Measurements from ENCODE around the gene TRPM2.

The TRPM2 gene

GRCh38 chr21:44471341-44471740, 117.9 kb downstream of the TRPM2 start:
- DNase-seq = no peak

DNA sequence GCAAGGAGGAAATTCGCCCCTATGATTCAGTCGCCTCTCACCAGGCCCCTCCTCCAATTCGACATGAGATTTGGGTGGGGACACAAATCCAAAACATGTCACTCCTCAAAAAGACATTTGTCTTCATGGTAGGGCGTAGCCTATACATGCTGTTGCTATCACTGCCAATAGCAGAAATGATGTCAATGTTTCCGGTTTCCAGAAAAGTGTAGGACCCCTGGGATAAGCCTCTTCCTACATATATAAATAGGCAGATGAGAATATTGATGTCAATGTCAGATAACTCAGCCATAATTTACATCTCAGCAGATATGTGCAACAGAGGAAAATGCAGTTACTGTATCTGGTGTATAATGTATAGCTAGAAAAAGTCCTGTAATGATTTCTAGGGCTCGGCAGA, 118.6 kb downstream of the TRPM2 start:
- no peak for DNase-seq

- DNase-seq = no peak
Measured at GRCh38 chr21:44473915-44474555, 120.6 kb downstream of the TRPM2 start.

DNA sequence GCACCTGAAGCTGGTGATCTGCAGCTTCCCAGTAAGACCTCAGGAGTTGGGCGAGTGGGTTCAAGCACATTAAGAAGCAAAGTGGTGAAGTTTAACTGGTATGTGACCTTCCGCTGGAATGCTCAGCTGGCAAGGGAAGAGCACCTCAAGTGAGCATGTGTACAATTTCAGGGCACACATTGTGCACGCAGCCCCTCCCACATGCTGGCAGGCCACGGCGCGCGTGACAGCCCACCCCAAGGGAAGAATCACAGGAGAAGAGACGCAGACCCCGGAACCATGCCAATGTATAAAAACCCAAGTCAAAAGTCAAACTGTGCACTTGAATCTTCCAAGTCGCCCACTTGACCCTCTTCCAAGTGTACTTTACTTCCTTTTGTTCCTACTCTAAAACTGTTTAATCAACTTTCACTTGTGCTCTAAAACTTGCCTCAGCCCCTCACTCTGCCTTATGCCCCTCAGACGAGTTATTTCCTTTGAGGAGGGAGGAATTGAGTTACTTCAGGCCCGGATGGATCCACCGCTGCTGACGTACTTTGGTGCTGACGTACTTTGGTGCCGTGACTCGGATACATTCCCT, 121.9 kb downstream of the TRPM2 start:
- no peak for DNase-seq

DNA sequence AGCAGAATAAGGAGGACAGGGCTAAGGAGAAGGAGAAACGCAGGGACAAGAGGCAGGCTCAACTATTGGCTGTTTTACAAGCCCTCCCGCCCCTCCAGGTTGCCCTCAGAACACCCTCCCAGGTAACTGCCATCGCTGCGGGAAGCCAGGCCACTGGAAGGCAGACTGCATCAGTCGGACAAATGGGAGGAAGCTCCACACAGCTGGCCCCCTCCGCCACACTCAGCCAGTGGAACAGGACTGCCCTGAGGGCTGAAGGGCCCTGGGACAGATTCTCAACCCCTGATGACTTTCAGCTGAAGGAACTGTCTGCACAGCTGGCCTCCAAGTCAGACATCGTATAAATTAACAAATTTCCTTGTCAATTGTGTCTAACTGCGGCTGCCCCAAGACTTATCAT, 123.7 kb downstream of the TRPM2 start:
- no peak for DNase-seq

- DNase-seq = peak; percentile 18
Measured at GRCh38 chr21:44477712-44478111, 124.3 kb downstream of the TRPM2 start.

DNA sequence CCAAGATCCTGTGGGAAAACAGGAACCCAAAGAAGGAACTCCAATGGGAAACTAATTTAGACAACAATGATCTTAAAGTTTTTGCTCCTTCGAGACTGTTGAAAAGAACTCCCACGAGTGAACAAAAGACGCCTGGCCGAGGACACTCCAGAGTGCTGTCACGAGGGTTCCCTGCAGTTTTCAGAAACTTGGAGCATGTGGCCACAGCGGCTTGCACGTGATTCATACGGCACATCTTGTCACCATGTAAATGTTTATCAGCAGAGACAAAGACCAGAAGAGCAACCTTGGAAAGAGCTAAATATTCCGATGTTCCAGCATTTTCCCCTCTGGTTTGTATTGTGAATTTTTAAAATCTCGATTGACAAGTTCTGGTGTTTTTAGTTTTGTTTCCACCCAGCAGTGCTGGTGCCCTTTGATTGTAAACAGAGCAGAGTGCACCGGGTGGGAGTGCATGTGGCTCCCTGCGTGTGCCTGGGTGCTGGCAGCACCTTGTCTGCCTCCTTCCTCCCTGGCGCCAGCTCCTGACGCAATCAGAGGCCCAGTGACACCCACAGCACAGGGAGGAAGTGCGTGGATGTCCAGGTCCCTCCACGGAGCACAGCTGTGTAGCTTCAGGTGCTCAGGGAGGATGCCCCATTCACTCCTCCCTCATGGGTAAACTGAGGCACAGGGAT, 124.8 kb downstream of the TRPM2 start:
- DNase-seq = no peak

DNA sequence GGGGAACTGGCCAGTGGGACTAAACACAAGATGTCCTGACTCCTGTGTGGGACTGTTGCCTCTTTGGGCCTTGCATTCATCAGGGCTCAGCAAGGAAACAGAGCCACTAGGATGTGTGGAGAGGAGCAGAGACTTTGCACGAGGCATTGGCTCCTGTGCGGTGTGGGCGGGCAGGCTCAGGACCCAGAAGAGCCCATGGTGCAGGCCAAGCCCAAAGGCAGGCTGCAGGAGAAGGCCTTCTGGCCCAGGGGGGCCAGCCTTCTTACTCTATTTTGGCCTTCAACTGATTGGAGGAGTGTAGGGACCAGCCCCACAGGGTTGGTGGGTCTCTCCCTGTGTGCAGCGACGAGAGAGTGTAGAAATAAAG, 125.4 kb downstream of the TRPM2 start:
- no peak for DNase-seq

DNA sequence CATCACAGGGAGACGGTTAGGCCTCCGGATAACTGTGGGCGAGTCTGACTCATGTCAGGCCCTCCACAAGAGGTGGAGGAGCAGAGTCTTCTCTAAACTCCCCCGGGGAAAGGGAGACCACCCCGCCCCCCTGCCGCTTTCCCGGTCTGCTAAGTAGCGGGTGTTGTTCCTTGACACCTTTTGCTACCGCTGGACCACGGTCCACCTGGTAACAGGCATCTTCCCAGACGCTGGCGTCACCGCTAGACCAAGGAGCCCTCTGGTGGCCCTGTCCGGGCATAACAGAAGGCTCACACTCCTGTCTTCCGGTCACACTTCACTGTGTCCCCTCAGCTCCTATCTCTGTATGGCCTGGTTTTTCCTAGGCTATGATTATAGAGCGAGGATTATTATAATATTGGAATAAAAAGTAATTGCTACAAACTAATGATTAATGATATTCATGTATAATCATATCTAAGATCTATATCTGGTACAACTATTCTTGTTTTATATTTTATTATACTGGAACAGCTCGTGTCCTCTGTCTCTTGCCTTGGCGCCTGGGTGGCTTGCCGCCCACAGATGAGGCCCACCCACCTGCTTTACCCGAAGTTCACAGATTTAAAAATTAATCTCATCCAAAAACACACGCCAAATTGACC, 126.3 kb downstream of the TRPM2 start:
- DNase-seq = peak; percentile 62

- no peak for DNase-seq
Measured at GRCh38 chr21:44480200-44481053, 127.0 kb downstream of the TRPM2 start.

DNA sequence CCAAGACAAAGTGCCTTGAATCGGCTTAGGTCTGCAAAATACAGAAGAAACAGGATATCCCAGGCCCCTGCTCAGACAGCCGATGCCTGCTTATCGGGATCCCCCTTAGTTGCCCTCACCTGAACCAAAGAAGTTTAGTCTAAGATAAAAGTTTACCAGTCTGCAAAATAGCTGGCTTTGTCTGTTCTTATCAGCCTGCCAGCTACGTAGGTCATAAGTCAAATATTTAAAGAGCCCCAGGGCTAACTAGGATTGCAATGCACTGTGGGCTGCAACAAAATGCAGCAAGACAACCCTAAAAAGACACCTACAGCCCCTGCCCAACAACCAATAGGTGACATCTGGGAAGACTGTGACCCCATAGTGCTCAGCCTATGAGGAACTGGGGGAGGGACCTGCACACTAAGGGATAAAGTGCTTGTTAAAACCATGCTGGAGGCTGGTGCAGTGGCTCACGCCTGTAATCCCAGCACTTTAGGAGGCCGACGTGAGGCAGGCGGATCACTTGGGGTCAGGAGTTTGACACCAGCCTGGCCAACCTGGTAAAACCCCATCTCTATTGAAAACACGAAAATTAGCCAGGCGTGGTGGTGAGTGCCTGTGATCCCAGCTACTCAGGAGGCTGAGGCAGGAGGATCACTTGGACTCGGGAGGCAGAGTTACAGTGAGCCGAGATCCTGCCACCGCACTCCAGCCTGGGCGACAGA, 129.3 kb downstream of the TRPM2 start:
- no peak for DNase-seq

- no peak for DNase-seq
Measured at GRCh38 chr21:44483288-44484237, 130.1 kb downstream of the TRPM2 start.

DNA sequence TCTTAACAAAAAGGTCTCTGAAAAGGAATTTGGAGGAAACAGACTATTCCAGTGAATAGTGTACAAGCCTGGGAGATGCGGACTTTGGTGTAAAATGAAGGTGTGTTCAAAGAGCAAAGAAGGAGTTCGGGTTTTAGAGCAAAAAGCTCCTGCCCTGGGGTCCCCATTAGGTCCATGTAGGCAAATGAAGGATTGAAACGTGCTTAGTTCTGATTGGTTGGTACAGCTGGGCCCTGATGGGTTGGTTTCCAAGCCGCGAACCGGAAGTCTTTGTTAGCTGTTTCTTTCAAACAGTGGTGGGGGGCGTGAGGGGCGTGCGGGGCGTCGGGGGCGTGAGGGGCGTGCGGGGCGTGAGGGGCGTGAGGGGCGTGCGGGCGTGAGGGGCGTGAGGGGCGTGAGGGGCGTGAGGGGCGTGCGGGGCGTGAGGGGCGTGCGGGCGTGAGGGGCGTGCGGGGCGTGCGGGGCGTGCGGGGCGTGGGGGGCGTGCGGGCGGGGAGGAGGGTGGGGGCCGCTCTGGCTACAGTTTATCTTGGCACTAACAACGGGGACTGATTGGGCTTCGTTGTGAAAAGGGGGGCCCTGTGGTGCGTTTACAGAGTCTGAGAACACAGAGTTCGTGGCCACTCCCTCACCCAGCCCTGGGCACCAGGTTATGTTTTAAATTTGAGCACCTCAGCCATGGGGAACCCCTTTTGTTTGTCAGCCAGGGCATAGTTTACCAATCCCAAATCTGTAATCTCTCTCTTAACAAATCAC, 131.3 kb downstream of the TRPM2 start:
- DNase-seq = no peak

DNA sequence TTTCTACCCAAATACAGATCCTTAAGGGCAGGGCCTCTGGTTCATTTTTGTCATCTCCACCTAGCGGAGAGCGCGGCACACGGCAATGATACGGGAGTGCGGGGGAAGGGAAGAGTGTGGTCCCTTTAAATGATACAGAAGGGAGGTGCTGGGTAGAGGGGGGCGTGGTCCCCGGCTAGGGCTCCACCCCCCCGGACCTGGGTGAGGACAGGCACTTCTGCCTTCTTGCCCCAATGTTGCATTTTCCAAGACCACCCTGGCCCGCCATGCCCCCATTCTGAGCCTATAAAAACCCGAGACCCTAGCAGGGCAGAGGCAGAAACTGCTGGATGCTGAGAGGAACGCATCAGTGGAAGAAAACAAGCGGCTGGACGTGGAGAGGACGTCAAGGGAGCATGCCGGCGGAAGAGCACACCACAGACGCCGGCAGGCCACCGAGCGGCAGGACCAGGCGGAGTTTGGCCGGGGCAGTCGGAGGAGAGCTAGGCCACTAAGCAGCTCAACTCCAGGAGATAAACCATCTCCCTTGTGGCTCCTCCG, 131.9 kb downstream of the TRPM2 start:
- DNase-seq = peak; percentile 49

DNA sequence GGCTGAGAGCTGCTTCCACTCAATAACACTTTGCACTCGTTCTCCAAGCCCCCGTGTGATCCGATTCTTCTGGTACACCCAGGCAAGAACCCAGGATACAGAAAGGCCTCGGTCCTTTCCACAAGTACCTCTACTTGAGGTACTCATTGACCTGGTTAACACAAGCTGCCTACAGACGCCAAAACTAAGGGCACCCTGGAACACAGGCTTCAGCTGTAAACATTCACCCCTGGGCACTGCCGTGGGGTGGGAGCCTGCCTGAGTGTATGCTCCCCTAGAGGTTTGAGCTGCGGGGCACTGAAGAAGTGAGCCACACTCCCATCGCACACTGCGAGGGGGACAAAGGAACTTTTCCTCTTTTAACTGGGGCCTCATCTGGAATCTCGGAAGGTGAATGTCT, 132.4 kb downstream of the TRPM2 start:
- no peak for DNase-seq

GRCh38 chr21:44486302-44486701, 132.9 kb downstream of the TRPM2 start:
- no peak for DNase-seq

- DNase-seq = peak; percentile 45
Measured at GRCh38 chr21:44487831-44488230, 134.4 kb downstream of the TRPM2 start.

DNA sequence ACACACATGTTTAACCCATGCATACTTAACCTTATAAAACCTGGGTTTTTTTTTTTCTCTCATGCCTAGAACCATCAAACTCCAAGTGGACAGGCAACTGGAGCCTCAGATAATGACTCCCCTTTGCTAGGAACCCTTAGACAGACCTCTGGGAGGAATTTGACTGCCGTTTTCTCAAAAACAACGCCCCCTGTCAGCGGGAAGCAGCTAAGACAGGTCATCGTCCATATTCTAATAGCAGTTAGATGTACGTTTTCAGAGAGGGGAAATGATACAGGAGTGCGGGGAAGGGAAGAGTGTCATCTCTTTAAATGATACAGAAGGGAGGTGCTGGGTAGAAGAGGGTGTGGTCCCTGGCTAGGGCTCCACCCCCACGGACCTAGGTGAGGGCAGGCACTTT, 136.5 kb downstream of the TRPM2 start:
- DNase-seq = no peak

GRCh38 chr21:44490405-44490804, 137.0 kb downstream of the TRPM2 start:
- DNase-seq = no peak

GRCh38 chr21:44490816-44491215, 137.4 kb downstream of the TRPM2 start:
- no peak for DNase-seq

Measured in DMS53 (cell line).